Astrocyte of the hippocampus (primary cell): ENCODE measurements around the gene EN1.

Experiments used
- DNase-seq: peaks from one replicate; pipeline ENCODE4 v3.0.0; 2011; ENCODE audit warnings: low read depth, low spot score

The EN1 gene

DNA sequence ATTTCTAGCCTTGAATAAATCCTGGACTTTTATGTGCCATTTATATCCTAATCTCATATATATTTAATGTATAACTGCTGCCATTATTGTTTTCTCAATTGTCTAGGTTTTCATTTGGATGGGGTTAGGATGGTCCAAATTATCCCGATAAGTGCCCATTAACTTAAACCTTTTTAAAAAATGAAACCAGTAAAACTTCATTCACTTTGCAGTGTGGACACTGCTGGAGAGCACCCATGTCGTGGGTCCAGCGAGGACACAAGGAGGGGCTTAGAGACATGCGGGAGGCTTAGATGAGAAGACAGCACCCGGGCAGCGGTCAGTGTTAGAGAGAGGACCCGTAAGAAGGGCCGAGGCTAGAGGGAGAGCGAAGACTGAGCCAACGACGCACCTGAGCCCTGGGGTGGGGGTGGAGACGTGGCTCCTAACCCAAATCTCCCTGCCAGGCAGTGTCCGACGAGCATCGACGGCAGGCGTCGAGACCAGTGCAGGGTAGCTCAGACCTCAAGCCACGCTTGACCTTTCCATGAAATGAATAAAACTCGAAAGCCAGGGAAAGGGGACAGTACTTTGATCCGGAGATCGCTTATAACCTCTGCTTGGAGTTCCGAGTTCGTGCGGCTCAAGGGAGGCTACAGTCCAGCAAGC lies 9.0 kb upstream of the EN1 start:
- DNase-seq: no peak

DNA sequence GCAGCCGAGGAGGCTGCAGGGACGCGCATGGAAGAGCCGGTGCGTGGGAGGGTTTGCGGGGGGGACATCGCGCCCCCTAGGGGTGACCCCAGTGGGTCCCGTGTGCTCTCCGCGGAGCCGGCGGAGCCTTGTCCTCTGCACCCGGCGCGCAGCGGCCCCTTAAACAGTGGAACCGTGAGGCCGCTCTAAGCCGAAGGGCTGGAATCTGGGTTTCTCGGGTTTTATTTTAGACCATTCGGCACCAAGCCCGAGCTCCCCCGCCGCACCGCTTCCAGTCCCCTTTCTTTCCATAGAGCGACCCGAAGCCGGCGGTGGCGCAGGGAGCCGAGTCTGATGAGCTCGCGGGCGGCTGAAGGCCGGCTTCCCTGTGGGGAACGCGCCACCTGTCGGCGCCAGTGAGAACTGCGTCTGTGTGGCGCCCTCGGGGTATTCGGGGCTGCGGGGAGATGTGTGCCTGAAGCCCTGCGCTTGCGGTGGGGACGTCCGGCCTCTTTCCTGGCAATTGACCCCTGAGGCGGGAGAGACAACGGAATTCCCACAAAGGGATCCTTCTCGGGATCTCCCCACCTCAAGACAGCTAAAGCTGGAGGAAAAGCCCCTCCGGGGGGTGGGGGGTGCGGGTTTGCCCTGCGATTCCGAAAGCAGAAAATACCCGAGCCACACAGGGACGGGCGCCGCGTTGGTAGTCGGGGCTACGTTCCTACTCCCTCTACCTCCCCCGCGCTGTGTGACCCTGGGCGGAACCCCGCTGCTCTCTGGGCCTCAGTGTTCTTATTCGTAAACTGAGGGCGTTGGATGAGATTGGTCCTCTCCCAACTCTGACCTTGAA lies 8.2 kb upstream of the EN1 start:
- peak; percentile 92 for DNase-seq

DNA sequence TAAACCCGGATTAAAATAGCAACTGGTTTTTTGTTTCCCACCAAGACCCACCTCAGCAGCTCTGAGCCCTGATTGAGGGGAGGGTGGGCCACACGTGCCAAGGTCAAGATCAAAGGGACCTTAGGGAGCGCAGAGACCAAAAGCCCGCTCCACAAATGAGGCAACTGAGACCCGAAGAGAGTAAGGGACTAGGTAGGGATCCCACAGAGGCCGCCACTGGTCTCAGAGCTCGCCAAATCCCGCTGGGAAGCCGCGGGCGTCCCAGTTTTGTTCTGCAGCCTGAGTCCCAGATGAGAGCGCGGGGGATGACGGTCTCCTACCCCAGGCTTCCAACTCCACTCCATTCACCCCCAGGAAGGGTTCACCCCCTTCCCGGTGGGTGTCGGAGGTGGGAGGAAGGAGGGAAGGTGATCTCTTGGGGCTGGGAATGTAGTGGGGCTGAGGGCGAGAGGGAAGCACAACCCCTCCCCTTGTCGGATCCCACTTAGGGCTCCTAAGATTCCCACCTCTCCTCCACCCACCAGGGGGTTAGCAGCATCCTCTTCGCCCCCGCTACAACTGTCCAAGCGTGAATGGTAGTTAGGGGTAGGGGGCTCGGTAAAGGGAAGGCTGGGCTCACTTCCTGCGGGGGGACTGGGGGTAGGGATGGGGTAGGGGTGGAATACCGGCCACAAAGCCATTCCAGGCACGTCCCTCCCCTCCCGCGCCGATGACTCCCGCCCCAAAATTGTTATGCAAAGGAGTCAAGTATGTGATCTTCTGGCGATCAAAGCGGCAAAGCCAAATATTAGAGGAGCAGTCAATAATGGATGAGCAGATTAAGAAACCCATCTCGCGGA lies 7.3 kb upstream of the EN1 start:
- DNase-seq: no peak

DNA sequence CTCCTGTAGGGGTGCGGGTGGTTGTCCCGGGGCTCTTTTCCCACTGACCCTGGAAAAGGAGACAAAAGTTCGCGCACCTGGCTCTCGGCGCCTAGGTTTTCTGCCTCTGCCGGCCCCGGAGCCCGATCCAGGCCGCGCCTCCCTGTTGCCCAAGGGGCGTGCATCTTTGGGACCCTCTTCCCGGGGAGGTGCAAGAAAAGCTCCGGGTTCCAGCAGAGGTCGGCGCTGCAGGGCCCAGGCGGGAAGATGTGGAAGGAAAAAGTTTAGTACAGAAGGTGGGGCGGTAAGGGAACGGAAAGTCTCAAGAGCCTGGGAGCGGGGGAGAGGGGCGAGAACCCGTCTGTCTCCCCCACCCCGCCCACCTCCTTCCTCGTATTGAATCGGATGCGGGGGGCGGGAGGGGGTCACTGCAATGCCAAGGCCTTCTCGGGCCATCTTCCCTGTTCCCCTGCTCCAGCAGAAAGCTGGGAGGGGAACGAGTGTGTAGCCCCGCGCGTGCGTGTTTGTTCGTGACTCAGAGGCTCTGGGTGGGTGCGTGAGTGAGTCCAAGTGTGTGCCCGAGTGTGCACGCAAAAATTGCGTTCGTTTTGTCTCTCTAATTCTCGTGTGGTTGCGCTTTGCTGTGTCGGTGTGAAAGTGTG lies 6.3 kb upstream of the EN1 start:
- DNase-seq: no peak

DNA sequence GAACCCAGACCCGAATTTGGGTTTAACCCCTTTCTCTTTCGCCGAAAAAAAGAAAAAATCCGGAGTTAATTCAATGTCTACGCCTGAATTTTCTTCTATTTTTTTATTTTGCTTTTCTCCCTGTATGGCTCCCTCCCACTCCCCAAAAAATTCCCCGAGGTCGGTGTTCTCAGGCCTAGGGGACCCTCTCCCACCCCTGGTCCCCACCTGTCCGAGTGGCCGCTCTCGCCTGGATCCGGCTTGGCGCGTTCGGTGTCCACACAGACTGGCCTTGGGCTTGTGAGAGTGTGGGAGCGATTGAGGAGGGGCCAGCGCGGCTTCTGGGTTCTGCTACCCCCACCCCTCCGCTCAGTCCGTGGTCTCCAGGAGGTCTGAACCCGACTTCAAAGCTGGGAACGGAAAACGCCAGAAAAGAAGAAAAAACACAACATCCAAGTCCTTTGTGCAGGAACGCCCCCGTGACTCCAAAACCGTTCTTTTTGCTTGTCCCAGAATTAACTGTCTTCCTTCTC lies 5.7 kb upstream of the EN1 start:
- no peak for DNase-seq

DNA sequence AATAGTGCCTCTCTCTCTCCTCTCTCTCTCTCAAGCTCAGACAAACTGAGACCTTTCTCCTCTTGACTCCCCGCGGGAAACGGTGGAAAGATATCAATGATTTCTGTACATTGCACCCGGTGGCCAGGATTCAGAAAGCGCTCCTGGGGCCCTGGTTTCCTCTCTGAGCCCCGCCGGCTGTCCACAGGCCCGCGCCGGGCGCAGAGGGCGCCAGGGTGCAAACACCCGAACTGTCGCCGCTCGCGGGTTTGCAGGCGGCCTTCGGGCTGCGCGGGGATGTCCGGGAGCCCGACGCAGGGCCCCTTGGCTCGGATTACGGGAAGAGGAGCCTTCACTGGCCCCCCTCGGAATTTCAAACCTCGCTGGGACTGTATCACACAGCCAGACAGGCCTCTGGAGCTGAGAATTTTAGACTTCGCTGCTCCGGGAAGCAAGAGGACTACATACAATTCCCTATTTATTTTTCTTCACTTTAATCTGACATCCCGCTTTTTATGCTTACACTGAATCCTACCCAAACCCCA lies 5.2 kb upstream of the EN1 start:
- no peak for DNase-seq

DNA sequence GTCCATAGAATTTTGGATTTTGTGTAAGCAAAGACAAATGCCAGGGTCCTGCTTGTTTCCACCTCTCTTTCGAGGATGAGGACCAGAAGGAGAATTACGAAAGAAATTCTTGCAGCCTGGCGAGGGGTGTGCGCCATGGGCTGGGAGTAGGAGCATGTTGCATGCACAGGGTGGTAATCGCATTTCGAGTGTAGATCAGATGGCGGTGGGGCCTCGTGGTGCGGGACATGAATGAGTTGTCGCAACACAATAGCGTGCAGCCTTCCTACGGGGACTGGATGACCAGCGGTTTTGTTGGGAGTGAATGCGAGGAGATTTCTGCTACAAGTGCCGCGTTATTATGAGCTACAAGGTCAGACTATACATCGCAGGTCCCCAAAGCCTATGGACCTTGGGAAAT lies 4.2 kb upstream of the EN1 start:
- DNase-seq: no peak

DNA sequence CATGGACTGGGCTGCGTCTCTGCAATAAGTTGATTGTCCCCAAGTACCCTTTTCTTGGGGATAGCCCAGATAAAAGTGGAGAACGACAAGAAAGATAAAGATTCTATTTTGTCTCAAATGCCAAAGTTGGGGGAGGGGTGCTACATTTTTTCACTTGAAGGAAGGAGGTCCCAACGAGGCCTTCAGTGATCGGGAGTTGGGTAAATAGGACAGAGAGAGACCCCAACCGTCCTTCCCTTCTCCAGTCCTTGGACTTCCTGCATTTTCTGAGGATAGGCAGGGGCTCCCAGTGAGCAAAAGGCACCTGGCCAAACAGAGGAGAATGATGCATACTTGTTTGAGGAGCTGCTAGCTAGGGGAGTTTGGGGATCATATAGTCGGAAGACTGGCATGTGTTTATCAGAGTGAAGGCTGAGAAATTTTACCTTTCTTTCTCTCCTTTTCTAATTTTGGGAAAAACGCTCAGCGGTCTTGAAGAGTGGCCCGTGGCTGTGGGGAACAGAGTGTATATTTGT lies 3.5 kb upstream of the EN1 start:
- DNase-seq: no peak

DNA sequence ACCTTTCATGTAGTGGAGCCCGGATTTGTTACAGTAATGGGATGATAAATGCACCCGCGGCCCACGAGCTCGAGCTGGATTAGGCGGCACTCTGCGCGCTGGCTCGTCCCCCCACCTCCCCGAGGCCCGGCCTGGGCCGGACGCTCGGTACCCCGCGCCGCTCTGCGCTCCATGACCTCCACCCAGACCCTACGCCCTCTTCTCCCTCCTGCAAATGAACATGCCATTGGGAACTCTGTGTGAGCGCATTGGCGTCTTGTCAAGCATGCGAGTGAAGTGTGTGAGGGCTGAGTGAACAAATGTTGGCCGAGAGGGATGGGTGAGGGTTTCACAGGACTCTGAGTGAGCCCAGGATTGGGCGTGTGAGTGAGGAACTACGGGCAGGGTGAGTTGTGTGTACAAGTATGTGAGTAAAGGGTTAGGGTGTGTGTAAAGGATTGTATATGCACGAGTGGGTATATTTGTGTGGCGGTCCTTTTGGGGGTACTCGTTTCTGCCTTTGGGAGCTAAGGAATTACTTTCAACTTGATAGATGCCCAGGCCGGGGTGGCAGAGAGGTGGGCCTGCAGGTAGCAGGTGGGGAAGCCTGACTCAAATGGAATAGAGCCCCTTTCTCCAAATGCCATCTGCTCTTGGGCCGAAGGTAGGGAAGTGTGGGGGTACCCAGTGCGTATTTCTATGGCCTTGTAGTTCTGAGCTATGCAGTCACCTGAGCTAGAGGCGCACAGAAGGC lies 2.9 kb upstream of the EN1 start:
- no peak for DNase-seq

DNA sequence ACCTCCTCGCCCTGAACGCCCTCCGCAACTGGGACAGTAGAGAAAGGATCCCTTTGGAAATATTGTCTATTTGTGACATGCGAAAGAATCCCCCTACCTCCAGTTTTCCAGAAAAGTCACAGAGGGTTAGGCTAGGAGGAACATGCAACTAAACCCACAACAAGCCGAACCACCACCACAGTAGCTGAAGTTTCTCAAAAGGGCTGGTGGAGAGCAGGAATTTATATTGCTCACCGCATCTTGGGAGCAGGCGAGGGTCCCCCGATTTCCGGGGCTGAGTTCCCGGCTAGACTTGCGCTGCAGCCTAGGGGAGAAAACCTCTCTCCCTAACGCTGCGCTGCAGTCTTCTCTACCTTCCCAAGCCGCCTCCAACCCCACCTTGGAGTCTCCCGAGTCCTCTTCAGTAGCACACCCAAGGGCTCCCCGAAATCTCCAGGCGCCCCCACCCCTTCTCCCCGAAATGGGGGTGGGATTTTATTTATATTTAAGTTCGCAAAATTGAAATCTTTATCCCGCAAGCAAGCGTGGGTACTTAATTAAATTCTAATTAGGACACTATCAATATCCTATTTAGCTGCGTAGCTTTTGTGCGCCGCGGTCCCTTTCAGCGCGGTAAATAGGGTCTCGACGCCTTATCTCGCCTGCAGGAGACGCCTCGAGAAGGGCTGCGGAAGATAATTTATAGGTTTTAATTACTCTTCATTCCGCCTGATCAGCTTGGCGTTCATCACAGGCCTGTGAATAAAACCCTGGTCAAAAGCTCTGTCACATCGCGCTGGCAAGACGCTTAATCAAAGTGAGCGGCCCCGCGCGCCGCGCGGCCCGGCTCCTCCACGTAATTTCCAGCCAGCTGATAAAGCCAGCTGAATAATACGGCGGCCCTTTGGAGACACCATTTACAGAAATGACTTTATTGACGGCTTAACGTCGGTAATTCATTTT lies 2.0 kb upstream of the EN1 start:
- DNase-seq: no peak

DNA sequence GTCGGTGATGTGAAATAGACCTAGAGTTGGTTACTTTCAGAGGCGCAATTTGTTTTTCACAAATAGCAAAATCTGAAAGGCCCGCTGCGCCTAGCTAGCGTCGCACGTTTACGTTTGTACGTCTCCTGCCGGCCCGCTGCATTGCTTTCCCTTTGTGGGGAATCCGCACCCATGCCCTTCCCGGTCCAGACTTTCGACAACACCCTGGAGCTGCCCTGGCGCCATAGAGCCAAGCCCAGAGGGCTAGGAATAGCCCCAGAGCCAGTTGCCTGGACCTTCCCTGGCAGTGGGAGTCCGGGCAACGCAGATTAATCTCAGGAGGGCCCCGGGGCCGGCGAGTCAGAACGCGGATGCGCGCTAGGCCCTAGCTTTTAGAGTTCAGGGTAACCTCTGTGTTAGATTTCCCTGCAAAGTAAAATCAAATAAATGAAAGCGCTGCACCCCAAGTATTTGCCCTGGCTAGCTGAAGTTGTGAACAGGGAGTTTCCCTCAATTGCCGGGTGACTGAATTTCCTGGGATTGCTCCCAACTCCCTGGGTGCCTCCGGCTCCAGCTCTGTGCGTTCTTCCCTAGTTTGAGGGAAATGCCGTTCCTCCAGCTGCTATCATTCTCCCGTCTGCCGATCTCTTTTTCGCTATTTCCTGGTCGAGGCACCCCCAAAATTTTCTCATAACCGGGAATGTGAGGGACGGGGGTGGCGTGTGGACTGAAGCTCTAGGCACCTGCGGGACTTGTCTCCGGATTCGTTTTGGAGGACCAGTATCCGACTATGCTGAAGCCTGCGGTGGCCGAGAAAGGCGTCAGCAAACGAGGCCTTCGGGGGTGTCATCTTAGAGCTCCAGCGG lies 1.2 kb upstream of the EN1 start:
- no peak for DNase-seq

DNA sequence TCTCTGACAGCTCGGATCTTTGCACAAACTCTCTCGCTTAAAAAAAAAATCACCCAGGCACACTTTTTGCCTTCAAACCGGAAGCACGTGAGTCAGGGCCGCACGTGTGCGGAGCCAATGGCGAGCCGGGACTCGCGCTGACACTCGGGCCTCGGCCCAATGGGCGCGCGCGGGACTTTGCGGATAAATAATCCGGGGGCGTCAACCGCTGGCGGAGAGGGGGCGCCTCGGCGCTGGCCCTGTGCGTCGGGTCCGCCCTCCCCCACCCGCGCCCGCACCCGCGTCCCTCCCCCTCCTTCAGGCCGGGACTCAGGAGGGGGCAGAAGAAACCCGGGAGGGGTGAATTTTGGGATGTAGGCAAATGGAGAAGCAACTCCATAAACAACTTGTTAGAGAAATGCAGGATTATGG lies 319 bp upstream of the EN1 start:
- DNase-seq: peak; percentile 82

DNA sequence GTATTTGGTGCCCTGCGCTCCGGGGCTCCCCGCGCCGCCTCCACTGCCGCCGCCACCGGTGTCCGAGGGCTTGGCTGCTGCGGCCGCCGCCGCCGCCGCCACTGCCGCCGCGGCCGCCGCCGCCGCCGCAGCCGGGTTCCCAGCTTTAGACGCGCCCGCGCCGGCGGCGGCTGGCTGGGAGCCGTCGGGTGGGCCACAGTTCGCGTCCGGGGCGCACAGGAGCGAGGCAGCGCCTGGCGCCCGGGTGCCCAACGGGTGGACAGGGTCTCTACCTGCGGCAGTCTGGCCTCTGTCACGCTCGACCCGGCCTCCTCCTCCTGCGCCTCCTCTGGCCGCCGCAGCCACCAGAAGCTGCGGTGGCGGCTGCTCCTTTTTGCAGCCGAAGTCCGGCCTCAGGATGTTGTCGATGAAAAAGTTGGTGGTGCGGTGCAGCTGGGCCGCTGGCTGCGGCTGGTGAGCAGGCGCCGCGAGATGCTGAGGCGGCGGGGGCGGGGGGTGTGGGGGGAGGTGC lies 951 bp downstream of the EN1 start:
- peak; percentile 46 for DNase-seq

DNA sequence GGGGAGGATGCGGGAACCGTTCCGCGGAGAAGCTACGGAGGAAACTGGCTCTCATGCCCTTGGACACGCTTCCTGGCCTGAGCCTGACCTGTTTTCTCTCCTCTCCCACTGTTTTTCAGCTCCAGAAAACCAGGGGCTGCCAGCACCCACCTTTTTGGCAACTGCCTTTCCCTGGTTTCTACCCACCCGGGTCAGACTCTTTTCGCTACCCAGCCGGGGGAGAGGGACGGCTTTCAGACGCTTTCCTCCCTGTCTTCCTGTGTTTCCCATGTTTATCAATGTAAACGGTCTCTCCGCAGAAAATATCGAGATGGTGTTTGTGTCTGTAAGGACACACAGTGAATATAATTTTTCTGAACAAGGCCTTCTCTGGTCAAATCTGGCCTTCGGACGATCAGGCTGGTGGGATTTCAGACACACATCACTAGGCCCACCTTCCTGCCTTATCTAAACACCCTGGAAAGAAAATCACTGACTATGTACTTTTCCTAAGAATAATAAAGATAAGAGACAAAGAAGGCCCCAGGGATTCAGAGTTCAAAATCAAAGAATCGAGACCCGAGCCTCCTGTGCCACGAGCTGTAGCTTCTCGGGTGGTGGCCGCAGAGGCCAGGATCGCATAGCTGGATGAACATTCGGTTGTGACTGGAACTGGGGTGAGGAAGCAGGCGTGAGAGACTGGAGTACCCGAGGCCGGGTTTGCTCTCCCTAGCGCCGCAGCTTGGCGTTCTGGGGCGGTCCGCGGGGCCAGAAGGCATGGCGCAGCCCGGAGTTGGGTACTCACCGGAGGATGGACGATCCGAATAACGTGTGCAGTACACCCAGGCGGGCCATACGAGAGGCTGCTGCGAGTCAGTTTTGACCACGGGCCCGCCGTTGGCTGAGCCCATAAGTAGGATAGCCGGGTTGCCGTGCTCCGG lies 1.7 kb downstream of the EN1 start:
- DNase-seq: peak; percentile 44

DNA sequence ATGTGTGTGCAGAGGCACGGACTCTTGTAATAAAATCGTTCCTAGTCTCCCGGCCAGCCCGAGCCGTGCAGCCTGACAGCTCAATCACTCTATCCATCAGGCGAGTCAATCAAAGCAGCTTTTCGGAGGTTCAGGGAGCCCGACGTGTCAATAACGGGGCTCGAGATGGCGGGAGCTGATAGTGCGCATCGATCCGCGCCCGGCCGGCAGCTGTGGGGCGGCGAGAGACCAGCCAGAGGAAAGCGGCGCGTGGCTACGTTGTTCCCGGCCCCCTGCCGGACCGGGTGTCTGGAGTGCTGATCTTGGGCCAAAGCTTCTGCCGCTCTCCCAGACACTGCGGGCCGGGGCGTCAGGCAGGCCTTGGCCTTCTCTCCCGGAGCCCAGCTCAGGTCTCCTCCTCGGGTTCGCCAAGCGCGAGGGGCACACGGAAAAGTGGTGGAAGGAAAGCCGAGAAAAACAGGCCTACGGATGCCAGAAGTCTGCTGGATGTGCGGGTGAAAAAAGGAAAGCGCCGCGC lies 2.4 kb downstream of the EN1 start:
- DNase-seq: no peak

DNA sequence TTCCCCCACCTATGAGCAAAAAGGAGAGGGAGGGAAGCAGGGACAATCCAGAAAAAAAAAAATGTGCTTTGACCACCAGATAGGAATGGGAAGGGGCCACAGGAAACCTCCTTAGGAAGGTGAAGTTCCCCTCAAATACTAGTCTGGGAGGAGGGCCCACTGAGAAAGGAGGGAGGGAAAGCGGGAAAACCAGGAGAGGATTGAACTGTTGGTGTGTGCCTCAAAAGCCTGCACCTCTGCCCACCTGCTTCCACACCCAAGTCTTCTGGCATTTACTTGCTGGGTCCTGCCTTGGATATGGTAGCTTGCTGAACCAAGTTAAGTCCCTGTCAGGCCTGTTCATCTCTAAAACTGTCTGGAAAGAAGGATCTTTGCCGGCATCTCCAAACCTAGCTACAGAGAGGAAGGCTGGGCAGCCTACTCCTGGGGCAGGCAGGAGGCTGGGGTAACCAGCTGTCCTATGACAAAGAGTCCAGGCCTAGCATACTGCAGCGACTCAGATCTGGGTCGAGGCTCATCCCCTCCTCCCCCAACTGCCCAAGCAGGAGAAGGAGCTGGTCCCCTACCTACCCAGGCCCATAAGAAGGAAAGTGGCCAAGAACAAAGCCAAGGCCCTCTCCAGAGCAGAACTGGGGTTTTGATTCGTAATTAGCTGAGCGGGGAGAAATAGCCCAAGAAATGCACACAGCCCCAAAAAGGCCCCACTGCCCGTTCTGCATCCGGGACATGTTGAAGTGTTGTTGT lies 3.0 kb downstream of the EN1 start:
- DNase-seq: no peak
